Hindlimb muscle (tissue), 1 donor: ENCODE data around the gene MTHFR. TPM values are rescaled to one million over a fixed set of nuclear protein-coding genes. Genes with fewer than 3 reads are reported as not detected.
A peak's percentile ranks its signal among the peaks of the same experiment; 100 is the strongest.

Experiments used
- DNase-seq: peaks from one replicate; pipeline ENCODE4 v3.0.0-alpha.2; 2013
- polyA plus RNA-seq: library from polyadenylated mRNA; unstranded; fragments of 120-200 nt; gene quantifications from one replicate; pipeline ENCODE4 v1.2.1, GENCODE V29; 2013; ENCODE audit not compliant: insufficient read length

MTHFR gene
- 62.3 TPM for polyA plus RNA-seq

DNA sequence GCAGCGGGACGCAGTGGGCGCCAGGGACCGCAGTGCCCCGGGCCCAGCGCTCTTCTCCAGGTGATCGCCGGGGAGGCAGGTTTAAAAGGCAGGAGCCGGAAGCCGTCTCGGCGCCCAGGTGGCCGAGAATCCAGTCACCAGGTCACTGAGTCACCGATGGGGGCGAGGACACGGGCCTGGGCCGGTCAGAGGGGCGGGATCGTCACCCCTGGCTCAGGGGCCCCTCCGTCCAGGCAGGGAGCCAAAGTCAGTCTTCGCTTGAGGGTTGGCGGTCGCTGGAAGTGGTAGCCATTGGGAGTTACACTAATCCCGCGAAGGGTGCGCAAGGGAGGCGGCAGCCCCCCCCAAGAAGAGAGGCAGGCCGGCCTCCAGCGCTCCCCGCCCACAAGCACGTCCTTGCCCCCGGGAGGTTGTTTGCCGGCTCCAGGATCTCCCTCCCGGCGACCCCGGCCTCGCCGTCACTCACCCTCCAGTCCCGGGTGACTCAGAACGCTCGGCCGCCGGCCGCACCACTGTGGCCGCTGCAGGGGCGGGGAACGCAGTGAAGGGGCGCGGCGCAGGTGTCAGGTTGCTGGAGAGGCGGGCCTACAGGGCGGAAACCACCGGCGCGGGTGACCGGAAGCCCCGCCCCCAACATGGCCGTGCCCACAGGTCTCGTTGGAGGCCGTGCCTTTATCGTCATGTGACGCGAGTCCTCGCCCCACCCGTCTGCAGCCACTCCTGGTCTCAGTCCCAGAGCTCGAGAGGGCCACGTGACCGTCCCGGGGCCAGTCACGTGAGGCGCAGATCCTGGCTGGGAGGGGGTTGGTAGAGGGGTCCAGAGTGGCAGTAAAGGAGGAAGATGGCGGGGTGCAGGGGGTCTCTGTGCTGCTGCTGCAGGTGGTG lies at the start of gene MTHFR, which contains the start of gene CLCN6:
TSS of gene MTHFR (minus strand) at position 543 of the 885 bp plus-strand sequence. CDS start 2,848 bp downstream, outside the sequence.
TSS of gene CLCN6 (plus strand) at position 770 of the 885 bp plus-strand sequence. CDS start at position 842, 72 bp downstream.
- peak; percentile 99 for DNase-seq

GRCh38 chr1:11855430-11855829 lies 49.7 kb upstream of the MTHFR start:
- DNase-seq = no peak

- DNase-seq = no peak
Measured at GRCh38 chr1:11854519-11854918, 48.8 kb upstream of the MTHFR start.

GRCh38 chr1:11851180-11851579 lies 45.4 kb upstream of the MTHFR start:
- no peak for DNase-seq

DNA sequence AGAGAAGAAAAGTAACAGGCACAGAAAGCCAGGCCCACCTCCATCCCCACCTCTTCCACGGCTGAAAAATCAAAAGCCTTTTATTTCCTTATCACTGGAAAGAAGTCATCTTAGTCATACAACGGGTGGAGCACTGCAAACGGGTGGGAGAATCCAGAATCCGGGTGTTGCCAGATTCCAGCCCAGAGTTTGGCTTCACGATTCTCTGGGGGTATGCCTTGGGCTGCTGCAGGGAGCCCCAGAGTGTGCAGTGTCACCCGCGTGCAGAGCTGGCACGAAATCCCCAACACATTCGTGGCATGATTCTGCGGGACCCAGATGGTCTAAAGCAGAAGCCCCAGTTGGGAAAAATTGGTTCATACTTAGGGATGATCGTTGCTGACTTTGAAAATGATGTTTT lies 44.4 kb upstream of the MTHFR start:
- no peak for DNase-seq

- DNase-seq = no peak
Measured at GRCh38 chr1:11848373-11848700, 42.6 kb upstream of the MTHFR start.

DNA sequence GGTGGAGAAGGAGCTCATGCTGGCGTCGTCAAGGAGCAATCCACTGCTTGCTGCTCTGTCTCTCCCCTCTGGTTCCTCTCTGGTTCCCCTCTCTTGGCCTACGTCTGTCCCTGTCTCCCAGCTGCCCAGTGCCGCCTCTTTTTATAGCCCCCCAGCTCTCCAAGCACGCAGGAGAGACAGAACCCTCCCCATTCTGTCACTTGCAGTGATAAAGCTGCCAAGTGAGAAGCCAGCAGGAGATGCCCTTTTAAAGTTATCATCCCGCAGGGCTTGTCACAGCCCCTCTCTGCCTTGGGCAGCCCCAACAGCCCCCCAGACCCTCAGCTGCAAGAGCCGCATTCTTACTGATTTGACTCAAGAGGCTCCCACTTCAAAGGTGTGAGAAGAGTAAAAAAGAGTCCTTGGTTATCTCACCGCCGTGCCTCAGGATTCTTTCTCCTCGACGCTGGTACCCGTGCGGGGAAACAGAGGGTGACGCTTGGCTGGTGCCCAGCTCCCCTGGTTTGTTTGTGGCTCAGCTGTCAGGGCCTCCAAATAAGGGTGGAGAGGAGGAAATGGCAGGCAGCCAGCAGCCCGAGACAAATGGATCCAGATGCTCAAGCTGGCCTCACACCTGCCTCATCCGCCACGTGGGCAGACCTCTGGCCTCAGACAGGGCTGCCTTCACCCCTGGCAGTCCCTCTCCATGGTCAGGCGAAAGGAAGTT lies 42.1 kb upstream of the MTHFR start, which contains the start of gene NPPA:
TSS of gene NPPA (minus strand) at position 117 of the 706 bp plus-strand sequence. CDS start at position 18, 99 bp downstream.
- DNase-seq = peak; percentile 23

DNA sequence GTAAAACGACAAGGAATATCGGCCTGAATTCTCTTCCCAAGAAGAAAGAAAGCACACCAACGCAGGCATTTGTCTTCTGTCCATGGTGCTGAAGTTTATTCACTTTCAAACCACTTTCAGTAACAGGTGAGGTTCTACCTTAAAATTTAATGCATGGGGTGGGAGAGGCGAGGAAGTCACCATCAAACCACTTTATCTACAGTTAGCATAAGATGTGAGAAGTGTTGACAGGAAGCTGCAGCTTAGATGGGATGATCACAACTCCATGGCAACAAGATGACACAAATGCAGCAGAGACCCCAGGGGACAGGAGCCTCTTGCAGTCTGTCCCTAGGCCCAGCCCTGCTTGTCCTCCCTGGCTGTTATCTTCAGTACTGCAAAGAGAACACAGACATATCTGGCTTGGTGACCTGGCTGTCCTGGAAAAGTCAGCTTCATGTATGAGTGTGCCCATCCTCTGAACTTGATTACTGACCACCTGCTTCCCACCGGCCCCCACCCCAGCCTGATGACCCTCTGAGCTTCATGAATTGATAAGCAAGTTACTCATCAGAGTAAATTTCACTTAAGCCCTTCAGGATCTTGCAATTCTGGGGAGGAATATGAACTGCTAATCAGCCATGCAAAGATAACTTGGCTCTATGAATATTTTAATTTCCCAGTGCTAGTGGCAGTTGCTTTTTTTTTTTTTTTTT lies 40.0 kb upstream of the MTHFR start:
- DNase-seq = no peak

GRCh38 chr1:11842154-11843041 lies 36.6 kb upstream of the MTHFR start:
- peak; percentile 40 for DNase-seq

GRCh38 chr1:11841245-11842153 lies 35.7 kb upstream of the MTHFR start:
- DNase-seq = no peak

DNA sequence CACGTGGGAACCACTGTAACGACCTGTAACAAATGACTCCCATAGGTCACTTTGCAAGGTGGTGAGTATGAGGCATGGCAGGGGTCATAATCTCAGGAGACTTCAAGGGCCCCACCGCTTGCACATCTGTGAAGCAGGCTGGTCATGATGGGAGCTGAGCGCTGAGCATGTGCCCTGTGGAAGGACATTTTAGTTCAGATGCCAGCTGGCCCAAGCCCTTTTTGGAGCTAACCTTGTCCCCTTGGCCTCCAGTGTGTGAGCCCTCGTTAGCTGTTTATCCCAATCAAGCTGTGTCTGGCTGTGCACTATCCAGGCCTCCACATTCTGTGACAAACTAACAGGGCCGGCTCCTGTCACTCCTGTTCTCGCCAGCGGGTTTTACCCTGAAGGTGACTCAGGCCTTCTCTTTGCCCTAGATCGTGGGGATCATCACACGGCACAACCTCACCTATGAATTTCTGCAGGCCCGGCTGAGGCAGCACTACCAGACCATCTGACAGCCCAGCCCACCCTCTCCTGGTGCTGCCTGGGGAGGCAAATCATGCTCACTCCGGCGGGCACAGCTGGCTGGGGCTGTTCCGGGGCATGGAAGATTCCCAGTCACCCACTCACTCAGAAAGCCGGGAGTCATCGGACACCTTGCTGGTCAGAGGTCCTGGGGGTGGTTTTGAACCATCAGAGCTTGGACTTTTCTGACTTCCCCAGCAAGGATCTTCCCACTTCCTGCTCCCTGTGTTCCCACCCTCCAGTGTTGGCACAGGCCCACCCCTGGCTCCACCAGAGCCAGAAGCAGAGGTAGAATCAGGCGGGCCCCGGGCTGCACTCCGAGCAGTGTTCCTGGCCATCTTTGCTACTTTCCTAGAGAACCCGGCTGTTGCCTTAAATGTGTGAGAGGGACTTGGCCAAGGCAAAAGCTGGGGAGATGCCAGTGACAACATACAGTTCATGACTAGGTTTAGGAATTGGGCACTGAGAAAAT lies 34.3 kb upstream of the MTHFR start:
- DNase-seq = no peak

- DNase-seq = peak; percentile 68
Measured at GRCh38 chr1:11838349-11839272, 32.8 kb upstream of the MTHFR start.

GRCh38 chr1:11837767-11838348 lies 32.1 kb upstream of the MTHFR start:
- DNase-seq = no peak

DNA sequence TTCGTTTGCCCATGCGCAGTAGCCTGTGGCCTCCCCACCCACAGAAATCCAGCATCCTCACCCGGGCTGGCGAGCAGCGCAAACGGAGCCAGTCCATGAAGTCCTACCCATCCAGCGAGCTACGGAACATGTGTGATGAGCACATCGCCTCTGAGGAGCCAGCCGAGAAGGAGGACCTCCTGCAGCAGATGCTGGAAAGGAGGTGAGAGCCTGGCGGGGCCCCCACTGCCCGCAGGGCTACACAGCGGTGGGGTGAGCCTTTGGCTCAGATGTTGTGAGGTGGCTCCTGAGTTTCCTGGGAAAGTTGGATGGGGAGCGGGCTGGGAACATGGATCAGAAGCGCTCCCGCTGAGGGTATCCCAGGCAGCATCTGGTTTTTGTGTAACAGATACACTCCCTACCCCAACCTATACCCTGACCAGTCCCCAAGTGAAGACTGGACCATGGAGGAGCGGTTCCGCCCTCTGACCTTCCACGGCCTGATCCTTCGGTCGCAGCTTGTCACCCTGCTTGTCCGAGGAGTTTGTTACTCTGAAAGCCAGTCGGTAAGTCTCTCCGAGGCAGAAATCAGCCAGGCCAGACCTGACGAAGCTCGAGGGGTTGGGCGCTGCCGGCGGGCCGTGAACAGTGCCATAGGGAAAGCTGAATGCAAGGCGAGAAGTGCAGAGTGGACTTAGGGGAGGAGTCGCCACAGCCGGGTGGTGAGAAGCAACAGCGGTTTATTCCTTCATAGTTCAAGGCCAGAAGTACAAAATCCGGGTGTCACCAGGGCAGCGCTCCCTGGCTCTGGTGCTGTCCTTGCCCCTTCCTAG lies 31.4 kb upstream of the MTHFR start:
- DNase-seq = no peak

GRCh38 chr1:11835441-11836225 lies 29.9 kb upstream of the MTHFR start:
- no peak for DNase-seq

DNA sequence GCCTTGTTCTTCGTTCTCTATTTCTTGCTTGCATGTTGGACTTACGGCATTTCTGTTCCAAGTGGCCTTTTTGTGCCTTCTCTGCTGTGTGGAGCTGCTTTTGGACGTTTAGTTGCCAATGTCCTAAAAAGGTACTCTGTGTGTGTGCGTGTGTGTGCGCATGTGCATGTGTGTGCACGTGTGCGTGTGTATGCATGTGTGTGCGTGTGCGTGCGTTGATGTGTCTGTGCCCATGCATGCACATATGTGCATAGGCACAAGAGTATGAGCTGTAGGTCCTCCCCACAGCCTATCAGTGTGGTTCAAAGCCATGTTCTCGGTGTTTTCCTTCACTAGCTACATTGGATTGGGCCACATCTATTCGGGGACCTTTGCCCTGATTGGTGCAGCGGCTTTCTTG lies 28.1 kb upstream of the MTHFR start:
- no peak for DNase-seq
